B cell (primary cell): ENCODE results near the gene DOK7.

Source experiments
- EZH2 ChIP-seq: IDR thresholded peaks from 2 replicates; pipeline ENCODE4 v1.6.1; 2012; ENCODE audit warnings: borderline replicate concordance, low read depth, mild to moderate bottlenecking, moderate library complexity, low read length; ENCODE audit not compliant: insufficient read depth, poor library complexity, severe bottlenecking
- TF ChIP-seq, protein P1 (sequence below): fragments of 200-600 bp; IDR thresholded peaks from one replicate; pipeline ENCODE4 v1.8.0; 2022; ENCODE audit warnings: antibody characterized with exemption, mild to moderate bottlenecking

- TF ChIP-seq, protein P1, sequence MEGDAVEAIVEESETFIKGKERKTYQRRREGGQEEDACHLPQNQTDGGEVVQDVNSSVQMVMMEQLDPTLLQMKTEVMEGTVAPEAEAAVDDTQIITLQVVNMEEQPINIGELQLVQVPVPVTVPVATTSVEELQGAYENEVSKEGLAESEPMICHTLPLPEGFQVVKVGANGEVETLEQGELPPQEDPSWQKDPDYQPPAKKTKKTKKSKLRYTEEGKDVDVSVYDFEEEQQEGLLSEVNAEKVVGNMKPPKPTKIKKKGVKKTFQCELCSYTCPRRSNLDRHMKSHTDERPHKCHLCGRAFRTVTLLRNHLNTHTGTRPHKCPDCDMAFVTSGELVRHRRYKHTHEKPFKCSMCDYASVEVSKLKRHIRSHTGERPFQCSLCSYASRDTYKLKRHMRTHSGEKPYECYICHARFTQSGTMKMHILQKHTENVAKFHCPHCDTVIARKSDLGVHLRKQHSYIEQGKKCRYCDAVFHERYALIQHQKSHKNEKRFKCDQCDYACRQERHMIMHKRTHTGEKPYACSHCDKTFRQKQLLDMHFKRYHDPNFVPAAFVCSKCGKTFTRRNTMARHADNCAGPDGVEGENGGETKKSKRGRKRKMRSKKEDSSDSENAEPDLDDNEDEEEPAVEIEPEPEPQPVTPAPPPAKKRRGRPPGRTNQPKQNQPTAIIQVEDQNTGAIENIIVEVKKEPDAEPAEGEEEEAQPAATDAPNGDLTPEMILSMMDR = no peak
- TF ChIP-seq EZH2 = no peak
Observed at GRCh38 chr4:3481783-3482393, 18.8 kb downstream of the DOK7 start.
